ENCODE data around the gene PCP2. TPM values are rescaled to one million over a fixed set of nuclear protein-coding genes. Genes with fewer than 3 reads are reported as not detected.

The PCP2 gene
- total and polyA plus RNA-seq, 2 donors from 2014 or later: 6.1 to 8.9 TPM

DNA sequence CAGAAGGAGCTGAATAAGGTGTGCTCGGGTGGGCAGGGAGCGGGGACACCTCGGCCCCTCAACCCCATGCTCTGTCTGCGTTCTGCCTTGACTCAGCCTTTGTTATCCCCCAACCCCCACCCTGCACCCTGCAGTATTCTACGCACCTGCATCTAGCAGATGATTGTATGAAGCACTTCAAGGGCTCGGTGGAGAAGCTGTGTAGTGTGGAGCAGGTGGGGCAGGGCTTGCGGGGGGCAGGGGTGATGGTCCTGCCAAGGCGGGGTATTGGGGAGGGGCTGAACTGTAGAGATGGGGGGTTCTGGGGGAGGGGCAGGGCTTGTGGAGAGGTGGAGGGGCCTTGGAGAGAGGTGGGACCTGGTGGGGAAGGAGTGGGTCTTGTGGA lies 9.5 kb upstream of the PCP2 start:
- H3K9me3 ChIP-seq (ENCODE audit: control insufficient read depth in 2 of 3, insufficient read depth in 1 of 3, low read length in 3 of 3): no peaks in the 10 kb centered on the region
- TF ChIP-seq, protein P1, sequence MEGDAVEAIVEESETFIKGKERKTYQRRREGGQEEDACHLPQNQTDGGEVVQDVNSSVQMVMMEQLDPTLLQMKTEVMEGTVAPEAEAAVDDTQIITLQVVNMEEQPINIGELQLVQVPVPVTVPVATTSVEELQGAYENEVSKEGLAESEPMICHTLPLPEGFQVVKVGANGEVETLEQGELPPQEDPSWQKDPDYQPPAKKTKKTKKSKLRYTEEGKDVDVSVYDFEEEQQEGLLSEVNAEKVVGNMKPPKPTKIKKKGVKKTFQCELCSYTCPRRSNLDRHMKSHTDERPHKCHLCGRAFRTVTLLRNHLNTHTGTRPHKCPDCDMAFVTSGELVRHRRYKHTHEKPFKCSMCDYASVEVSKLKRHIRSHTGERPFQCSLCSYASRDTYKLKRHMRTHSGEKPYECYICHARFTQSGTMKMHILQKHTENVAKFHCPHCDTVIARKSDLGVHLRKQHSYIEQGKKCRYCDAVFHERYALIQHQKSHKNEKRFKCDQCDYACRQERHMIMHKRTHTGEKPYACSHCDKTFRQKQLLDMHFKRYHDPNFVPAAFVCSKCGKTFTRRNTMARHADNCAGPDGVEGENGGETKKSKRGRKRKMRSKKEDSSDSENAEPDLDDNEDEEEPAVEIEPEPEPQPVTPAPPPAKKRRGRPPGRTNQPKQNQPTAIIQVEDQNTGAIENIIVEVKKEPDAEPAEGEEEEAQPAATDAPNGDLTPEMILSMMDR (IDR thresholded peaks at IDR 0.05; ENCODE audit: borderline replicate concordance, extremely low read depth, insufficient read depth): no peak
- no peaks in the 10 kb centered on the region for H3K27me3 ChIP-seq (ENCODE audit: control insufficient read depth, insufficient read depth, low read length)
- H3K4me1 ChIP-seq (ENCODE audit: control insufficient read depth in 2 of 3, insufficient read depth in 2 of 3, low read depth in 1 of 3, low read length in 3 of 3): peaks cover 0 to 3% (median 0%) of the 10 kb centered on the region in 3 donors
- H3K27ac ChIP-seq (ENCODE audit: low read depth in 2 of 2, low read length in 2 of 2): no peak overlapping the region
- peaks cover 0 to 10% (median 5%) of the 10 kb centered on the region in 3 donors for H3K36me3 ChIP-seq (ENCODE audit: control insufficient read depth in 2 of 3, insufficient read depth in 3 of 3, low read length in 3 of 3)
- H3K9ac ChIP-seq (ENCODE audit: low read length in 3 of 3): no peak overlapping the region
- intact Hi-C loops (cut with DNase I): no loop called here
- DNase-seq: no peak
- H3K4me3 ChIP-seq (ENCODE audit: low read length in 3 of 3): no peak overlapping the region
- FAIRE-seq: no peak

DNA sequence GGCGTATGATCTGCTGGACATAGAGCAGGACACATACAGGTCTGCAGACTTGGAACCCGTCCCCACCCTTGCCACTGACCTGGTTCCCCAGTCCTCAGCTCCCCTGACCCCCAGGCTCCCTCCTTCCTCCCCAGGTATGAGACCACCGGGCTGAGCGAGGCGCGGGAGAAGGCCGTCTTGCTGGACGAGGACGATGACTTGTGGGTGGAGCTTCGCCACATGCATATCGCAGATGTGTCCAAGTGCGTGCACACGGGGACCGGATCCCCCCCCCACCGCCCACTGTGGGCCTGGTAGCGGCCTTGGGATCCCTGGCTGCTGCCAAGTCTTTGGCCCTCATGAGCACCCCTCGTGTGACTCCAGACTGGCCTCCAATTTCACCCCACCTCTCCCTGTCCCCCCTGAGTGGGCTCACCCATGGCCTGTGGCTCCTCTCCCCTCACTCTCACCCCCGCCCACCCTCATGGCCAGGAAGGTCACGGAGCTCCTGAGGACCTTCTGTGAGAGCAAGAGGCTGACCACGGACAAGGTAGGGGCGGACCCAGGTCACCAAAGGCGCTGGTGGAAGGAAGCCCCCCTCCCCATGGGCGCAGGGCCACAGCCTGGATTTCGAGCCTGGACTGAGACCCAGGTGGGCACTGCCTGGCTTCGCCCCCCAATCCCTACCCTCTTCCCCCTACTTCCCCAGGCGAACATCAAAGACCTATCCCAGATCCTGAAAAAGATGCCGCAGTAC lies 8.9 kb upstream of the PCP2 start:
- FAIRE-seq (no peak), DNase-seq (no peak)
- H3K9ac ChIP-seq (ENCODE audit: low read length in 3 of 3): no peak overlapping the region
- H3K4me3 ChIP-seq (ENCODE audit: low read length in 3 of 3): no peak overlapping the region
- H3K36me3 ChIP-seq (ENCODE audit: control insufficient read depth in 2 of 3, insufficient read depth in 3 of 3, low read length in 3 of 3): peaks cover 0 to 10% (median 5%) of the 10 kb centered on the region in 3 donors
- intact Hi-C loops (cut with DNase I): no loop called here
- no peak overlapping the region for H3K27ac ChIP-seq (ENCODE audit: low read depth in 2 of 2, low read length in 2 of 2)
- no peaks in the 10 kb centered on the region for H3K9me3 ChIP-seq (ENCODE audit: control insufficient read depth in 2 of 3, insufficient read depth in 1 of 3, low read length in 3 of 3)
- H3K4me1 ChIP-seq (ENCODE audit: control insufficient read depth in 2 of 3, insufficient read depth in 2 of 3, low read depth in 1 of 3, low read length in 3 of 3): peaks cover 0 to 5% (median 0%) of the 10 kb centered on the region in 3 donors
- TF ChIP-seq, protein P1 (IDR thresholded peaks at IDR 0.05; ENCODE audit: borderline replicate concordance, extremely low read depth, insufficient read depth): no peak
- no peaks in the 10 kb centered on the region for H3K27me3 ChIP-seq (ENCODE audit: control insufficient read depth, insufficient read depth, low read length)

DNA sequence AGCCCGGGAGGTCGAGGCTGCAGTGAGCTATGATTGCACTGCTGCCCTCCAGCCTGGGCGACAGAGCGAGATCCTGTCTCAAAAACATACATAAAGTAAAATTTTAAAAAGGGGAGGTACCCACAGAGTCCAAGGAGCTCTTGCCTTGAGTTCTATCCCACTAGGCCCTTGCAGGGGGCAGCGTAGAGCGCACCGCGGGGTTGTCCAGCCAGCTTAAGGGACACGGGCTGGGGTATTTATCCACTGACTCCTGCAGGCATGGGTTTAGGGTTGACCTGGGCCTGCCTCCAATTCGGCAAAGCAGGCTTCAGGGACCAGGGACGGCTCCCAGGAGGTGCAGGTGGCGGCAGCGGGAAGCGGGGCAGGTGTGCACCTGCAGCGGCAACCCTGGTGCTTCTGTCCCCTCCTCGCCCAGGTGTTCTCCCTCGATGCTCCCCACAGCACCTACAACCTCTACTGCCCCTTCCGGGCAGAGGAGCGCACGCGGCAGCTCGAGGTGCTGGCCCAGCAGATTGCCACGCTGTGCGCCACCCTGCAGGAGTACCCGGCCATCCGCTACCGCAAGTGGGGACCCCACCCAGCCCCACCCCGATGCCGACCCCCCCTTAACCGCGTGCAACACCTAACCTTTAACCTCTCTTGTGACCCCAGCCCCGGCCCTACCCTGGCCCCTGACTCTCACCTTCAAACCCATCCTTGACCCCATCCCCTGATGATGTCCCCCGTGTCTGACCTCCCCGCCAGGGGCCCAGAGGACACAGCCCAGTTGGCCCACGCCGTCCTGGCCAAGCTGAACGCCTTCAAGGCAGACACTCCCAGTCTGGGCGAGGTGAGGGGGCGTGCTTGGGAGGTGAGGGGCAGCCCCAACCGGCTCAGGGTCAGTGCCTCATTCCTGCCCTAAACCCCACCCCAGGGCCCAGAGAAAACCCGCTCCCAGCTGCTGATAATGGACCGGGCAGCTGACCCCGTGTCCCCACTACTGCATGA lies 8.1 kb upstream of the PCP2 start:
- Histone ChIP-seq H3K36me3 (ENCODE audit: control insufficient read depth in 2 of 3, insufficient read depth in 3 of 3, low read length in 3 of 3) (peaks cover 0 to 10% (median 5%) of the 10 kb centered on the region in 3 donors), H3K4me1 (ENCODE audit: control insufficient read depth in 2 of 3, insufficient read depth in 2 of 3, low read depth in 1 of 3, low read length in 3 of 3) (peaks cover 0 to 7% (median 0%) of the 10 kb centered on the region in 3 donors), H3K9me3 (ENCODE audit: control insufficient read depth in 2 of 3, insufficient read depth in 1 of 3, low read length in 3 of 3) (no peaks in the 10 kb centered on the region), H3K27ac (ENCODE audit: low read depth in 2 of 2, low read length in 2 of 2) (no peak overlapping the region), H3K9ac (ENCODE audit: low read length in 3 of 3) (no peak overlapping the region), H3K27me3 (ENCODE audit: control insufficient read depth, insufficient read depth, low read length) (no peaks in the 10 kb centered on the region), H3K4me3 (ENCODE audit: low read length in 3 of 3) (no peak overlapping the region)
- DNase-seq: no peak
- intact Hi-C loops (cut with DNase I): no loop called here
- no peak for FAIRE-seq
- TF ChIP-seq, protein P1 (IDR thresholded peaks at IDR 0.05; ENCODE audit: borderline replicate concordance, extremely low read depth, insufficient read depth): no peak
